ENCODE measurements around the gene UBAC2. TPM values are rescaled to one million over a fixed set of nuclear protein-coding genes. Genes with fewer than 3 reads are reported as not detected.

Gene UBAC2
- total RNA-seq, 2 experiments from 2014 or later, result 48.4 to 56.3 TPM

- Mint-ChIP-seq H3K9me3 (ENCODE audit: low read depth) (no peaks in the 10 kb centered on the region), H3K4me3 (no peak overlapping the region)
- POLR2A ChIA-PET, result interaction anchor here (0.6 kb wide), 1 partner anchor 227 kb away, joined by 6 read pairs; no protein-coding TSS in a partner anchor
Measured at GRCh38 chr13:99346335-99347042, 145.8 kb downstream of the UBAC2 start.

GRCh38 chr13:99347335-99347878, 146.8 kb downstream of the UBAC2 start:
- ATAC-seq (no peak), DNase-seq (no peak)
- Mint-ChIP-seq H3K27me3 (no peaks in the 10 kb centered on the region), H3K36me3 (ENCODE audit: low read depth) (peaks cover 75% of the 10 kb centered on the region), H3K4me3 (no peak overlapping the region), H3K9me3 (ENCODE audit: low read depth) (no peaks in the 10 kb centered on the region), H3K4me1 (peaks cover 67% of the 10 kb centered on the region), H3K27ac (peak overlapping the region; percentile 27)
- ChIA-PET CTCF (interaction anchor here (0.8 kb wide), 2 partner anchors 32 to 88 kb away, joined by 3 read pairs; no protein-coding TSS in a partner anchor), POLR2A (interaction anchor here (0.6 to 1.1 kb wide), 2 partner anchors 33 to 228 kb away, joined by 4 to 6 read pairs; no protein-coding TSS in a partner anchor)
- intact Hi-C loops (cut with DNase I, micrococcal nuclease), result no loop called here

More at GRCh38 chr13:99346335-99347042, 145.8 kb downstream of the UBAC2 start:
- Mint-ChIP-seq H3K36me3 (ENCODE audit: low read depth) (peaks cover 76% of the 10 kb centered on the region), H3K4me1 (peaks cover 63% of the 10 kb centered on the region), H3K27me3 (no peaks in the 10 kb centered on the region), H3K27ac (peak overlapping the region; percentile 34)
- intact Hi-C loops (cut with DNase I, micrococcal nuclease), result no loop called here
- CTCF ChIA-PET, result interaction anchor here (0.5 kb wide), 1 partner anchor 221 kb away, joined by 3 read pairs; no protein-coding TSS in a partner anchor
- DNase-seq (no peak), ATAC-seq (no peak)

- Mint-ChIP-seq H3K27me3 (no peaks in the 10 kb centered on the region), H3K4me3 (no peak overlapping the region), H3K9me3 (ENCODE audit: low read depth) (no peaks in the 10 kb centered on the region), H3K36me3 (ENCODE audit: low read depth) (peaks cover 75% of the 10 kb centered on the region), H3K27ac (peak overlapping the region; percentile 27), H3K4me1 (peaks cover 73% of the 10 kb centered on the region)
- ChIA-PET POLR2A (interaction anchor here (1.1 to 1.6 kb wide), 2 partner anchors 33 kb away, joined by 3 to 4 read pairs; no protein-coding TSS in a partner anchor), CTCF (interaction anchor here (0.8 to 2.0 kb wide), 7 partner anchors 12 to 88 kb away, joined by 3 to 8 read pairs (median 3); no protein-coding TSS in a partner anchor)
- DNase-seq (peak; percentile 54), ATAC-seq (peak; percentile 40)
- intact Hi-C loops (cut with DNase I, micrococcal nuclease), result no loop called here
Measured at GRCh38 chr13:99347911-99348451, 147.3 kb downstream of the UBAC2 start.

GRCh38 chr13:99350191-99350590, 149.5 kb downstream of the UBAC2 start:
- H3K36me3 Mint-ChIP-seq (ENCODE audit: low read depth), result peaks cover 70% of the 10 kb centered on the region
- ChIA-PET POLR2A (no interaction called here), CTCF (interaction anchor here (3.2 kb wide), 1 partner anchor 27 kb away, joined by 34 read pairs; no protein-coding TSS in a partner anchor)
- H3K4me1 Mint-ChIP-seq, result peaks cover 88% of the 10 kb centered on the region
- no peak overlapping the region for H3K27ac Mint-ChIP-seq
- DNase-seq (no peak), ATAC-seq (no peak)
- no peak overlapping the region for H3K4me3 Mint-ChIP-seq
- H3K9me3 Mint-ChIP-seq (ENCODE audit: low read depth), result no peaks in the 10 kb centered on the region
- no peaks in the 10 kb centered on the region for H3K27me3 Mint-ChIP-seq
- intact Hi-C loops (cut with DNase I, micrococcal nuclease), result loop anchor here in 1 of 2 experiments (10.0 kb wide), 1 partner anchor 775 kb away; the partner anchor contains the start of gene STK24

GRCh38 chr13:99351772-99352171, 151.1 kb downstream of the UBAC2 start:
- Mint-ChIP-seq H3K27ac (peak overlapping the region; percentile 93), H3K27me3 (no peaks in the 10 kb centered on the region), H3K9me3 (ENCODE audit: low read depth) (no peaks in the 10 kb centered on the region), H3K4me3 (peak overlapping the region; percentile 61), H3K4me1 (peaks cover 95% of the 10 kb centered on the region), H3K36me3 (ENCODE audit: low read depth) (peaks cover 75% of the 10 kb centered on the region)
- ChIA-PET POLR2A (interaction anchor here (0.8 to 3.1 kb wide), 17 partner anchors 10 to 151 kb away, joined by 3 to 23 read pairs (median 7); partner anchors contain the start of genes GPR183 and UBAC2), CTCF (interaction anchor here (0.6 to 4.6 kb wide), 27 partner anchors 8 to 175 kb away, joined by 3 to 40 read pairs (median 5); partner anchors contain the start of gene GPR183)
- DNase-seq, result peak; percentile 57
- ATAC-seq, result peak; percentile 34
- intact Hi-C loops (cut with DNase I, micrococcal nuclease), result loop anchor here (1.0 to 10.0 kb wide), 4 partner anchors 29 to 777 kb away; partner anchors contain the start of gene STK24 (in 1 of the 2)

- ChIA-PET POLR2A (interaction anchor here (0.6 to 3.1 kb wide), 22 partner anchors 11 to 798 kb away, joined by 3 to 23 read pairs (median 6); partner anchors contain the start of genes GPR183, TM9SF2 and UBAC2), CTCF (interaction anchor here (0.6 to 4.6 kb wide), 34 partner anchors 9 to 176 kb away, joined by 3 to 40 read pairs (median 4); partner anchors contain the start of gene GPR183)
- no peaks in the 10 kb centered on the region for H3K27me3 Mint-ChIP-seq
- H3K4me3 Mint-ChIP-seq, result peak overlapping the region; percentile 61
- DNase-seq (peak; percentile 70), ATAC-seq (peak; percentile 18)
- H3K4me1 Mint-ChIP-seq, result peaks cover 95% of the 10 kb centered on the region
- peaks cover 72% of the 10 kb centered on the region for H3K36me3 Mint-ChIP-seq (ENCODE audit: low read depth)
- H3K27ac Mint-ChIP-seq, result peak overlapping the region; percentile 93
- intact Hi-C loops (cut with DNase I, micrococcal nuclease), result loop anchor here (1.0 to 10.0 kb wide), 4 partner anchors 30 to 778 kb away; partner anchors contain the start of gene STK24 (in 1 of the 2)
- H3K9me3 Mint-ChIP-seq (ENCODE audit: low read depth), result no peaks in the 10 kb centered on the region
Measured at GRCh38 chr13:99352351-99353245, 151.9 kb downstream of the UBAC2 start.

- intact Hi-C loops (cut with DNase I, micrococcal nuclease), result loop anchor here in 1 of 2 experiments (2.0 to 10.0 kb wide), 2 partner anchors 138 to 778 kb away; partner anchors contain the start of gene STK24
- peak overlapping the region; percentile 61 for H3K4me3 Mint-ChIP-seq
- peaks cover 70% of the 10 kb centered on the region for H3K36me3 Mint-ChIP-seq (ENCODE audit: low read depth)
- peak overlapping the region; percentile 93 for H3K27ac Mint-ChIP-seq
- ATAC-seq (no peak), DNase-seq (no peak)
- peaks cover 95% of the 10 kb centered on the region for H3K4me1 Mint-ChIP-seq
- POLR2A ChIA-PET, result interaction anchor here (0.6 to 3.1 kb wide), 13 partner anchors 28 to 799 kb away, joined by 3 to 23 read pairs (median 9); partner anchors contain the start of genes GPR183 and UBAC2
- H3K27me3 Mint-ChIP-seq, result no peaks in the 10 kb centered on the region
- H3K9me3 Mint-ChIP-seq (ENCODE audit: low read depth), result no peaks in the 10 kb centered on the region
- CTCF ChIA-PET, result interaction anchor here (0.7 to 4.6 kb wide), 19 partner anchors 10 to 177 kb away, joined by 3 to 40 read pairs (median 6); partner anchors contain the start of gene GPR183
Measured at GRCh38 chr13:99353246-99353600, 152.6 kb downstream of the UBAC2 start.

- no peaks in the 10 kb centered on the region for H3K9me3 Mint-ChIP-seq (ENCODE audit: low read depth)
- peaks cover 68% of the 10 kb centered on the region for H3K36me3 Mint-ChIP-seq (ENCODE audit: low read depth)
- peaks cover 93% of the 10 kb centered on the region for H3K4me1 Mint-ChIP-seq
- ATAC-seq, result no peak
- peak overlapping the region; percentile 85 for H3K27ac Mint-ChIP-seq
- ChIA-PET POLR2A (interaction anchor here (0.6 to 3.1 kb wide), 6 partner anchors 28 to 81 kb away, joined by 3 to 23 read pairs (median 14); partner anchors contain the start of gene GPR183), CTCF (interaction anchor here (0.6 to 4.6 kb wide), 12 partner anchors 20 to 85 kb away, joined by 3 to 40 read pairs (median 4); partner anchors contain the start of gene GPR183)
- intact Hi-C loops (cut with DNase I, micrococcal nuclease), result loop anchor here (1.0 to 10.0 kb wide), 3 partner anchors 59 to 779 kb away; partner anchors contain the start of gene STK24 (in 1 of the 2)
- no peaks in the 10 kb centered on the region for H3K27me3 Mint-ChIP-seq
- DNase-seq, result no peak
- H3K4me3 Mint-ChIP-seq, result peak overlapping the region; percentile 61
Measured at GRCh38 chr13:99353836-99354235, 153.2 kb downstream of the UBAC2 start.

GRCh38 chr13:99354371-99354951, 153.8 kb downstream of the UBAC2 start:
- ChIA-PET CTCF (interaction anchor here (0.6 to 4.6 kb wide), 11 partner anchors 19 to 162 kb away, joined by 3 to 40 read pairs (median 4); partner anchors contain the start of gene GPR183), POLR2A (interaction anchor here (0.6 to 3.6 kb wide), 6 partner anchors 27 to 81 kb away, joined by 3 to 23 read pairs (median 18); no protein-coding TSS in a partner anchor)
- DNase-seq (peak; percentile 54), ATAC-seq (no peak)
- peaks cover 68% of the 10 kb centered on the region for H3K36me3 Mint-ChIP-seq (ENCODE audit: low read depth)
- intact Hi-C loops (cut with DNase I, micrococcal nuclease), result loop anchor here (1.0 to 10.0 kb wide), 2 partner anchors 59 to 780 kb away; partner anchors contain the start of gene STK24 (in 1 of the 2)
- peak overlapping the region; percentile 85 for H3K27ac Mint-ChIP-seq
- H3K4me3 Mint-ChIP-seq, result peak overlapping the region; percentile 61
- H3K9me3 Mint-ChIP-seq (ENCODE audit: low read depth), result no peaks in the 10 kb centered on the region
- H3K27me3 Mint-ChIP-seq, result no peaks in the 10 kb centered on the region
- peaks cover 95% of the 10 kb centered on the region for H3K4me1 Mint-ChIP-seq
